ENCODE data around the gene ZDHHC14. TPM values are rescaled to one million over a fixed set of nuclear protein-coding genes. Genes with fewer than 3 reads are reported as not detected.

Gene ZDHHC14
- total and polyA plus RNA-seq, 12 donors, result 7.7 to 31.2 (median 15.2) TPM

DNA sequence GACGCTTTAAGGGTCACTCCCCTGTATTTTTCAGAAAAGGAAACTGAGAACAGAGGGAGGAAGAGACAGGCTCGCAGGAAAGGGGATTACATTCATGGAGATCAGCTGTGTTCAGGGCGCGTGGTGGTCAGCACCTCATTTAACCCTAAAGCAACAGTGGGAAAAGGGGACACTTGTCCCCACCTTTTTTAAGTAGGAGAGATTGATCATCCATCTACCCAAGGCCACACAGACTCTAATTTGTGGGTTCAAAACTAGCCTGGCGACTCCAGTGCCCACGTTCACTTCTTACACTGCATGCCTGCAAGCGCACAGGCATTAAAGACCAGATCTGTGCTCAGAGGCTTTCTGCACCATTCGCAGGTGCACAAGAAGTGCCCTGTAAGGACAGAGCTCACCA, 274.1 kb downstream of the ZDHHC14 start:
- intact Hi-C loops (cut with DNase I), result no loop called here
- no peak for DNase-seq
- no peaks in the 10 kb centered on the region for H3K9me3 ChIP-seq
- H3K4me1 ChIP-seq, result peaks cover 0 to 9% (median 1%) of the 10 kb centered on the region in 9 donors
- TF ChIP-seq, protein P1, sequence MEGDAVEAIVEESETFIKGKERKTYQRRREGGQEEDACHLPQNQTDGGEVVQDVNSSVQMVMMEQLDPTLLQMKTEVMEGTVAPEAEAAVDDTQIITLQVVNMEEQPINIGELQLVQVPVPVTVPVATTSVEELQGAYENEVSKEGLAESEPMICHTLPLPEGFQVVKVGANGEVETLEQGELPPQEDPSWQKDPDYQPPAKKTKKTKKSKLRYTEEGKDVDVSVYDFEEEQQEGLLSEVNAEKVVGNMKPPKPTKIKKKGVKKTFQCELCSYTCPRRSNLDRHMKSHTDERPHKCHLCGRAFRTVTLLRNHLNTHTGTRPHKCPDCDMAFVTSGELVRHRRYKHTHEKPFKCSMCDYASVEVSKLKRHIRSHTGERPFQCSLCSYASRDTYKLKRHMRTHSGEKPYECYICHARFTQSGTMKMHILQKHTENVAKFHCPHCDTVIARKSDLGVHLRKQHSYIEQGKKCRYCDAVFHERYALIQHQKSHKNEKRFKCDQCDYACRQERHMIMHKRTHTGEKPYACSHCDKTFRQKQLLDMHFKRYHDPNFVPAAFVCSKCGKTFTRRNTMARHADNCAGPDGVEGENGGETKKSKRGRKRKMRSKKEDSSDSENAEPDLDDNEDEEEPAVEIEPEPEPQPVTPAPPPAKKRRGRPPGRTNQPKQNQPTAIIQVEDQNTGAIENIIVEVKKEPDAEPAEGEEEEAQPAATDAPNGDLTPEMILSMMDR (IDR thresholded peaks at IDR 0.05), result no peak
- H3K27me3 ChIP-seq, result no peaks in the 10 kb centered on the region
- ATAC-seq, result no peak
- no peak overlapping the region for H3K27ac ChIP-seq
- H3K4me3 ChIP-seq, result no peak overlapping the region
- H3K36me3 ChIP-seq, result peaks cover 0 to 51% (median 0%) of the 10 kb centered on the region in 9 donors
- 88 to 93% methylated on average over 8 of the region's 8 CpGs for WGBS, 2 donors

DNA sequence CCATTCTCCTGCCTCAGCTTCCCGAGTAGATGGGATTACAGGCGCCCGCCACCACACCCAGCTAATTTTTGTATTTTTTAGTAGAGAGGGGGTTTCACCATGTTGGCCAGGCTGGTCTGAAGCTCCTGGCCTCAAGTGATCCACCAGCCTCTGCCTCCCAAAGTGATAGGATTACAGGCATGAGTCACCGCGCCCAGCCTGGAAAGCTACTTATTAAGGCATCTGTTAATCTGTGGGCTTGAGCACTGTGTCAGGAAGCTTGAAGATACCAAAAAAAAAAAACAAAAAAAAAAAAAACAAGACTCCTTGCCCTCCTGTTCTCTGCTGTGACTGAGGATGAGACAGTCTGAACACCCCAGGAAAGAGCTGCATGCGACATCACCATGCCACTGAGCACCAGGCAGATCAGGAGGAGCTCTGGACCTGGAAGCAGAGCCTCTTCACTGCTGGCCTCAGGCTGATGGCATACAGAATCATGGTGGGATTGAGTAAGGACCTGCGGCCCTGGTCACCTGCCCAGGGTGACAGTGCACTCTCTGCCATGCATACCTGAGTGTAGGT, 275.5 kb downstream of the ZDHHC14 start:
- intact Hi-C loops (cut with DNase I), result no loop called here
- TF ChIP-seq, protein P1 (IDR thresholded peaks at IDR 0.05), result no peak
- H3K4me1 ChIP-seq, result no peaks in the 10 kb centered on the region
- H3K36me3 ChIP-seq, result peaks cover 0 to 61% (median 0%) of the 10 kb centered on the region in 9 donors
- H3K27me3 ChIP-seq, result no peaks in the 10 kb centered on the region
- no peaks in the 10 kb centered on the region for H3K9me3 ChIP-seq
- no peak for DNase-seq
- ATAC-seq, result no peak
- WGBS, 2 donors, result 87 to 93% methylated on average over 7 of the region's 7 CpGs
- no peak overlapping the region for H3K27ac ChIP-seq
- no peak overlapping the region for H3K4me3 ChIP-seq

DNA sequence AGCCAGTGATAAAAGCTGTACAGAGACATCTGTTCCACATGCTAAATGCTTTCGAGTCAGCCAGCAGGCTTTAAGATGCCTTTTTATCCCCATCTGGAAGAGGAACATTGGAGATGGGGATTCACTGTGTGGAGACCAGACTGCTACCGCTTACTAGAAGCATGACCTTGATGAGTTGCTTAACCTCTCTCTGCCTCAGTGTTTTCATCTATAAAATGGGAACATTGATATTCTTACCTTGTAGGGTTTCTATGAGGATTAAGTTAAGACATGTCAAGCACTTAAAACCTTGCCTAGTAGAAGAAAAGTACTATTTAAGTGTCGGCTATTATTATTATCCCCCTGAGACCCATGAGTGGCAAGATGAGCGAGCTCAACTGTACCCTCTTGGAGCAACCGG, 276.8 kb downstream of the ZDHHC14 start:
- H3K4me1 ChIP-seq, result no peaks in the 10 kb centered on the region
- no peak for ATAC-seq
- H3K36me3 ChIP-seq, result peaks cover 0 to 62% (median 0%) of the 10 kb centered on the region in 9 donors
- no peaks in the 10 kb centered on the region for H3K27me3 ChIP-seq
- H3K27ac ChIP-seq, result no peak overlapping the region
- no peaks in the 10 kb centered on the region for H3K9me3 ChIP-seq
- TF ChIP-seq, protein P1 (IDR thresholded peaks at IDR 0.05), result no peak
- intact Hi-C loops (cut with DNase I), result no loop called here
- no peak overlapping the region for H3K4me3 ChIP-seq
- WGBS, 2 donors, result 96 to 98% methylated on average over 5 of the region's 5 CpGs
- no peak for DNase-seq

DNA sequence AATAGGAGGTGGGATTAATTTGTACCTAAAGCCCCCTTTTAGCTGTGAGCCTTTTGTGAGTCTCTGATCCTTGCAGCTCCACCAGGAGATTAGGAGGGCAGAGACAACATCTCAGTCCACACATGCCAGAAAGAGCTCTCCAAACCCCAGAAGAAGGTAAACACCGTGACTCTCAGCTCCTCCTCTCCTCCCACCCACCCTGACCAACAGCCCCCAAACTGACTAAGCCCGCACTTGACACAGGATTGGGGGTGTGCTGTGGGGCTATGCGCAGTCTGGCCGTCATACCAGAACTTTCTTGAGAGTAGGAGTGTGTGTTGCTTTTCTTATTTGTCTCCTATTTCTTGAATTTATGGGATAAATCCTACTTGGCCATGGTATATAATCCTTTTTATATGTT, 277.3 kb downstream of the ZDHHC14 start:
- no peak for ATAC-seq
- no peaks in the 10 kb centered on the region for H3K9me3 ChIP-seq
- intact Hi-C loops (cut with DNase I), result no loop called here
- H3K4me1 ChIP-seq, result no peaks in the 10 kb centered on the region
- 95 to 96% methylated on average over 4 of the region's 4 CpGs for WGBS, 2 donors
- no peak overlapping the region for H3K4me3 ChIP-seq
- DNase-seq, result no peak
- no peak overlapping the region for H3K27ac ChIP-seq
- peaks cover 0 to 68% (median 0%) of the 10 kb centered on the region in 9 donors for H3K36me3 ChIP-seq
- TF ChIP-seq, protein P1 (IDR thresholded peaks at IDR 0.05), result no peak
- no peaks in the 10 kb centered on the region for H3K27me3 ChIP-seq

All from heart right ventricle (tissue), 16 donors.